Suprapubic skin (tissue), 4 donors: Measurements from ENCODE around the gene MRAS.

Experiments used
- CTCF ChIP-seq, 2 donors: fragments of 200-600 bp in 1 of 2; fragments of 450-650 bp in 1 of 2; sonication (generic) in 1 of 2; IDR thresholded peaks; one replicate each; pipeline ENCODE4 v1.5.1; 2016 to 2019; ENCODE audit warnings: antibody characterized with exemption in 2 of 2, mild to moderate bottlenecking in 1 of 2, moderate library complexity in 1 of 2
- POLR2A ChIP-seq, 2 donors: fragments of 450-650 bp; IDR thresholded peaks; one replicate each; pipeline ENCODE4 v1.6.1; 2017; ENCODE audit warnings: antibody characterized with exemption in 2 of 2, mild to moderate bottlenecking in 2 of 2, moderate library complexity in 2 of 2
- POLR2AphosphoS5 ChIP-seq, 3 donors: sonication (generic); formaldehyde crosslinking; IDR thresholded peaks; one replicate each; pipeline ENCODE4 v1.6.1; 2017; ENCODE audit warnings: antibody characterized with exemption in 3 of 3

GRCh38 chr3:138405486-138405885 lies 57.1 kb downstream of the MRAS start:
- TF ChIP-seq POLR2A (IDR thresholded peaks at IDR 0.05) (no peak), CTCF (IDR thresholded peaks at IDR 0.05) (no peak), POLR2AphosphoS5 (IDR thresholded peaks at IDR 0.05) (no peak)
